ENCODE data around the gene GPANK1.

Gene GPANK1

GRCh38 chr6:31615748-31616147 lies 49.0 kb downstream of the GPANK1 start:
- Histone ChIP-seq H3K9me2 (replicated peaks; ENCODE audit: insufficient read depth, low read length) (no peaks in the 10 kb centered on the region), H3K9me3 (ENCODE audit: insufficient read depth, low read length) (no peaks in the 10 kb centered on the region), H3K4me3 (ENCODE audit: insufficient read depth, low read length, poor library complexity, severe bottlenecking) (no peak overlapping the region), H3K4me2 (ENCODE audit: low read depth, low read length, poor library complexity, severe bottlenecking) (no peak overlapping the region), H4K20me1 (ENCODE audit: low read depth, low read length) (no peaks in the 10 kb centered on the region), H3K36me3 (ENCODE audit: low read length) (no peaks in the 10 kb centered on the region), H3K27ac (ENCODE audit: low read depth, low read length) (no peak overlapping the region), H3K27me3 (ENCODE audit: low read length) (no peaks in the 10 kb centered on the region), H3K9ac (ENCODE audit: low read length) (no peak overlapping the region), H2AFZ (ENCODE audit: low read depth, low read length, severe bottlenecking) (no peak overlapping the region), H3K79me2 (ENCODE audit: insufficient read depth, low read length) (peaks cover 1% of the 10 kb centered on the region), H3F3A (ENCODE audit: insufficient read depth) (peaks cover 18% of the 10 kb centered on the region)
- TF ChIP-seq CTCF (IDR thresholded peaks at IDR 0.05; ENCODE audit: insufficient read depth, low read length, poor library complexity, severe bottlenecking) (no peak), EZH2phosphoT487 (conservative IDR thresholded peaks at IDR 0.05; ENCODE audit: low read length) (no peak)

- no peaks in the 10 kb centered on the region for H3K9me2 ChIP-seq (replicated peaks; ENCODE audit: insufficient read depth, low read length)
- peaks cover 15% of the 10 kb centered on the region for H3F3A ChIP-seq (ENCODE audit: insufficient read depth)
- H4K20me1 ChIP-seq (ENCODE audit: low read depth, low read length), result no peaks in the 10 kb centered on the region
- no peak within 1 kb of the TSS for H3K4me3 ChIP-seq (ENCODE audit: insufficient read depth, low read length, poor library complexity, severe bottlenecking)
- no peak within 1 kb of the TSS for H3K9ac ChIP-seq (ENCODE audit: low read length)
- no peaks in the 10 kb centered on the region for H3K79me2 ChIP-seq (ENCODE audit: insufficient read depth, low read length)
- H2AFZ ChIP-seq (ENCODE audit: low read depth, low read length, severe bottlenecking), result no peak within 1 kb of the TSS
- no peaks in the 10 kb centered on the region for H3K9me3 ChIP-seq (ENCODE audit: insufficient read depth, low read length)
- no peaks in the 10 kb centered on the region for H3K36me3 ChIP-seq (ENCODE audit: low read length)
- H3K27me3 ChIP-seq (ENCODE audit: low read length), result no peaks in the 10 kb centered on the region
- no peak within 1 kb of the TSS for H3K27ac ChIP-seq (ENCODE audit: low read depth, low read length)
- no peak for TF ChIP-seq CTCF (IDR thresholded peaks at IDR 0.05; ENCODE audit: insufficient read depth, low read length, poor library complexity, severe bottlenecking)
- no peak for TF ChIP-seq EZH2phosphoT487 (conservative IDR thresholded peaks at IDR 0.05; ENCODE audit: low read length)
- no peak within 1 kb of the TSS for H3K4me2 ChIP-seq (ENCODE audit: low read depth, low read length, poor library complexity, severe bottlenecking)
These were observed 49.9 kb downstream of the GPANK1 start, which contains the start of gene AIF1 for GRCh38 chr6:31614684-31615578. Gene AIF1 (plus strand): TSS chr6:31615234. CDS start chr6:31615330, 96 bp downstream.

GRCh38 chr6:31614075-31614619 lies 50.6 kb downstream of the GPANK1 start:
- no peaks in the 10 kb centered on the region for H3K9me3 ChIP-seq (ENCODE audit: insufficient read depth, low read length)
- no peak overlapping the region for H3K9ac ChIP-seq (ENCODE audit: low read length)
- no peaks in the 10 kb centered on the region for H3K27me3 ChIP-seq (ENCODE audit: low read length)
- H3K9me2 ChIP-seq (replicated peaks; ENCODE audit: insufficient read depth, low read length), result no peaks in the 10 kb centered on the region
- H2AFZ ChIP-seq (ENCODE audit: low read depth, low read length, severe bottlenecking), result no peak overlapping the region
- TF ChIP-seq EZH2phosphoT487 (conservative IDR thresholded peaks at IDR 0.05; ENCODE audit: low read length) (no peak), CTCF (IDR thresholded peaks at IDR 0.05; ENCODE audit: insufficient read depth, low read length, poor library complexity, severe bottlenecking) (no peak)
- no peak overlapping the region for H3K4me2 ChIP-seq (ENCODE audit: low read depth, low read length, poor library complexity, severe bottlenecking)
- H3K79me2 ChIP-seq (ENCODE audit: insufficient read depth, low read length), result no peaks in the 10 kb centered on the region
- no peak overlapping the region for H3K27ac ChIP-seq (ENCODE audit: low read depth, low read length)
- H4K20me1 ChIP-seq (ENCODE audit: low read depth, low read length), result no peaks in the 10 kb centered on the region
- H3K36me3 ChIP-seq (ENCODE audit: low read length), result no peaks in the 10 kb centered on the region
- H3F3A ChIP-seq (ENCODE audit: insufficient read depth), result 0 out of 2 replicates have a peak, but pooled peaks cover 10% of the 10 kb centered on the region
- no peak overlapping the region for H3K4me3 ChIP-seq (ENCODE audit: insufficient read depth, low read length, poor library complexity, severe bottlenecking)
